ENCODE data around the gene RRM2. TPM values are rescaled to one million over a fixed set of nuclear protein-coding genes. Genes with fewer than 3 reads are reported as not detected.

Gene RRM2
- total RNA-seq, 1 donor from 2014 or later = 9.3 TPM

GRCh38 chr2:10149635-10150034 is 27.1 kb downstream of the RRM2 start:
- Mint-ChIP-seq H3K27me3 (no peaks in the 10 kb centered on the region), H3K4me1 (no peaks in the 10 kb centered on the region), H3K4me3 (no peak overlapping the region), H3K36me3 (ENCODE audit: low read depth) (no peaks in the 10 kb centered on the region), H3K9me3 (no peaks in the 10 kb centered on the region), H3K27ac (no peak overlapping the region)
- CTCF ChIA-PET = no interaction called here
- DNase-seq = no peak
- POLR2A ChIA-PET = no interaction called here
- intact Hi-C loops (cut with micrococcal nuclease) = no loop called here
- ATAC-seq (ENCODE audit: low read depth) = no peak
- TF ChIP-seq, protein P1, sequence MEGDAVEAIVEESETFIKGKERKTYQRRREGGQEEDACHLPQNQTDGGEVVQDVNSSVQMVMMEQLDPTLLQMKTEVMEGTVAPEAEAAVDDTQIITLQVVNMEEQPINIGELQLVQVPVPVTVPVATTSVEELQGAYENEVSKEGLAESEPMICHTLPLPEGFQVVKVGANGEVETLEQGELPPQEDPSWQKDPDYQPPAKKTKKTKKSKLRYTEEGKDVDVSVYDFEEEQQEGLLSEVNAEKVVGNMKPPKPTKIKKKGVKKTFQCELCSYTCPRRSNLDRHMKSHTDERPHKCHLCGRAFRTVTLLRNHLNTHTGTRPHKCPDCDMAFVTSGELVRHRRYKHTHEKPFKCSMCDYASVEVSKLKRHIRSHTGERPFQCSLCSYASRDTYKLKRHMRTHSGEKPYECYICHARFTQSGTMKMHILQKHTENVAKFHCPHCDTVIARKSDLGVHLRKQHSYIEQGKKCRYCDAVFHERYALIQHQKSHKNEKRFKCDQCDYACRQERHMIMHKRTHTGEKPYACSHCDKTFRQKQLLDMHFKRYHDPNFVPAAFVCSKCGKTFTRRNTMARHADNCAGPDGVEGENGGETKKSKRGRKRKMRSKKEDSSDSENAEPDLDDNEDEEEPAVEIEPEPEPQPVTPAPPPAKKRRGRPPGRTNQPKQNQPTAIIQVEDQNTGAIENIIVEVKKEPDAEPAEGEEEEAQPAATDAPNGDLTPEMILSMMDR (IDR thresholded peaks at IDR 0.05) = no peak

- H3K4me3 Mint-ChIP-seq = no peak overlapping the region
- no peaks in the 10 kb centered on the region for H3K36me3 Mint-ChIP-seq (ENCODE audit: low read depth)
- no peak for DNase-seq
- no peak for ATAC-seq (ENCODE audit: low read depth)
- ChIA-PET CTCF (no interaction called here), POLR2A (interaction anchor here (0.6 kb wide), 2 partner anchors 114 to 496 kb away, joined by 3 to 6 read pairs; no protein-coding TSS in a partner anchor)
- TF ChIP-seq, protein P1 (IDR thresholded peaks at IDR 0.05) = no peak
- H3K27ac Mint-ChIP-seq = no peak overlapping the region
- no peaks in the 10 kb centered on the region for H3K9me3 Mint-ChIP-seq
- intact Hi-C loops (cut with micrococcal nuclease) = no loop called here
- H3K27me3 Mint-ChIP-seq = no peaks in the 10 kb centered on the region
- H3K4me1 Mint-ChIP-seq = no peaks in the 10 kb centered on the region
Observed at GRCh38 chr2:10150436-10150835, 27.9 kb downstream of the RRM2 start.

DNA sequence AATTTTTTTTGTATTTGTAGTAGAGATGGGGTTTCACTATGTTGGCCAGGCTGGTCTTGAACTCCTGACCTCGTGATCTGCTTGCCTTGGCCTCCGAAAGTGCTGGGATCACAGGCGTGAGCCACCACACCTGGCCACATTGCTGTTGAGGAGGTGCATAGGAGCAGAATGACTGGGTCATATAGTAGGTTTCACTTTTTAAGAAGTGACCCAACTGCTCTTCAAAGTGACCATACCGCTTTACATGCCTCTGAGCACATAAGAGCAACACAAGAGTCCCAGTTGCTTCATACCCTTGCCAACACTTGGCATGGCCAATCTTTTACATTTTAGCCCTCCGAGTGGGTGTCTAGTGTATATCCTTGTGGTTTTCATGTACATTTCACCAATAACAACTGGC is 28.9 kb downstream of the RRM2 start:
- Mint-ChIP-seq H3K27me3 (no peaks in the 10 kb centered on the region), H3K4me1 (no peaks in the 10 kb centered on the region), H3K36me3 (ENCODE audit: low read depth) (no peaks in the 10 kb centered on the region), H3K9me3 (no peaks in the 10 kb centered on the region), H3K4me3 (no peak overlapping the region), H3K27ac (no peak overlapping the region)
- intact Hi-C loops (cut with micrococcal nuclease) = no loop called here
- no peak for ATAC-seq (ENCODE audit: low read depth)
- ChIA-PET POLR2A (no interaction called here), CTCF (interaction anchor here (0.7 kb wide), 1 partner anchor 251 kb away, joined by 3 read pairs; no protein-coding TSS in a partner anchor)
- no peak for DNase-seq
- TF ChIP-seq, protein P1 (IDR thresholded peaks at IDR 0.05) = no peak

GRCh38 chr2:10157293-10157692 is 34.8 kb downstream of the RRM2 start:
- Mint-ChIP-seq H3K36me3 (ENCODE audit: low read depth) (no peaks in the 10 kb centered on the region), H3K9me3 (no peaks in the 10 kb centered on the region)
- intact Hi-C loops (cut with micrococcal nuclease) = no loop called here

DNA sequence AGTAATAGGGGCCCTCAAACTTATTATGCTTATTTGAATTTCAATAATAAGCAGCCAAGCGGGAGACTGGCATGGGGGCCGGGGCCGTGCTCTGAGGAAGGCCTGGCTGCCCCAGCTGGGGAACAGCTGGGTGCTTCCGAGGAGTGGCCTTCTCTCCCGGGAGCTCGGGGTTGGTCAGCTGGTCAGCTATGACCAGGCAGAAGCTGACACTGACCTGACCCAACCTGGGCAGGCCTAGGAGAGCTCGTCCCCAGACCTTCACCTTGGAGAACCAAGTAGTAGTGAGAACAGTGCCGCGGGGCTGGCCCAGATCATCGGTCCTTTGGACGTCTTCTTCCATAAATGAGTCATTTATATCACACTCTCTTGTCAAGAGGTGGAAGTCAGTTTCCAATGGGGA is 36.1 kb downstream of the RRM2 start:
- POLR2A ChIA-PET = interaction anchor here (0.6 kb wide), 1 partner anchor 325 kb away, joined by 3 read pairs; no protein-coding TSS in a partner anchor
- ATAC-seq (ENCODE audit: low read depth) = no peak
- no peak overlapping the region for H3K27ac Mint-ChIP-seq
- CTCF ChIA-PET = no interaction called here
- no peaks in the 10 kb centered on the region for H3K36me3 Mint-ChIP-seq (ENCODE audit: low read depth)
- intact Hi-C loops (cut with micrococcal nuclease) = no loop called here
- peaks cover 6% of the 10 kb centered on the region for H3K4me1 Mint-ChIP-seq
- no peaks in the 10 kb centered on the region for H3K9me3 Mint-ChIP-seq
- H3K27me3 Mint-ChIP-seq = no peaks in the 10 kb centered on the region
- H3K4me3 Mint-ChIP-seq = no peak overlapping the region
- no peak for DNase-seq
- TF ChIP-seq, protein P1 (IDR thresholded peaks at IDR 0.05) = no peak

More at GRCh38 chr2:10157293-10157692, 34.8 kb downstream of the RRM2 start:
- DNase-seq (no peak), ATAC-seq (ENCODE audit: low read depth) (no peak)
- no peak overlapping the region for H3K4me3 Mint-ChIP-seq
- TF ChIP-seq, protein P1 (IDR thresholded peaks at IDR 0.05) = no peak
- H3K4me1 Mint-ChIP-seq = no peaks in the 10 kb centered on the region
- CTCF ChIA-PET = no interaction called here
- no peaks in the 10 kb centered on the region for H3K27me3 Mint-ChIP-seq
- POLR2A ChIA-PET = interaction anchor here (0.7 kb wide), 1 partner anchor 16 kb away, joined by 5 read pairs; no protein-coding TSS in a partner anchor
- H3K27ac Mint-ChIP-seq = no peak overlapping the region

Measured in activated B cell treated with CpG ODN at 0.5 μM for 24 hours (primary cell).